Adrenal gland (tissue), 12 donors: Measurements from ENCODE around the gene KBTBD12. TPM values are rescaled to one million over a fixed set of nuclear protein-coding genes. Genes with fewer than 3 reads are reported as not detected.

Source experiments
- DNase-seq, 7 donors: peaks; one replicate each; pipeline ENCODE4 v3.0.0-alpha.2; 2019 to 2020
- H3K27ac ChIP-seq, 5 donors: fragments of 200-600 bp; sonication (generic) in 4 of 5; 1 replicate in 3 of 5; 2 replicates in 2 of 5; pipeline versions ENCODE4 v1.5.1 to v1.8.0; 2016 to 2020; ENCODE audit warnings: mild to moderate bottlenecking in 1 of 5
- H3K27me3 ChIP-seq: fragments of 200-600 bp; 2 replicates; pipeline ENCODE4 v1.8.0; 2021
- H3K36me3 ChIP-seq, 2 donors: fragments of 200-600 bp; replicated peaks in 1 of 2; 1 replicate in 1 of 2; 2 replicates in 1 of 2; pipeline versions ENCODE4 v1.5.1 to v1.8.0; 2018 to 2022
- H3K4me1 ChIP-seq, 2 donors: fragments of 200-600 bp; replicated peaks in 1 of 2; 1 replicate in 1 of 2; 2 replicates in 1 of 2; pipeline versions ENCODE4 v1.5.1 to v1.8.0; 2018 to 2021
- H3K4me3 ChIP-seq, 4 donors: fragments of 200-600 bp; sonication (generic) in 3 of 4; one replicate each; pipeline ENCODE4 v1.5.1; 2016 to 2018
- H3K9me3 ChIP-seq, 3 donors: fragments of 200-600 bp; sonication (generic) in 1 of 3; replicated peaks in 1 of 3; 1 replicate in 2 of 3; 2 replicates in 1 of 3; pipeline versions ENCODE4 v1.5.1 to v1.8.0; 2016 to 2021
- CTCF ChIP-seq, 6 experiments: fragments of 450-650 bp in 4 of 6; fragments of 200-600 bp in 2 of 6; sonication (generic) in 1 of 6; IDR thresholded peaks; 1 replicate in 5 of 6; 2 replicates in 1 of 6; pipeline versions ENCODE4 v1.5.1 to v1.8.0; 2016 to 2021; ENCODE audit warnings: antibody characterized with exemption in 6 of 6, mild to moderate bottlenecking in 2 of 6, moderate library complexity in 1 of 6
- POLR2A ChIP-seq, 2 donors: fragments of 450-650 bp; IDR thresholded peaks; one replicate each; pipeline ENCODE4 v1.6.1; 2017; ENCODE audit warnings: antibody characterized with exemption in 2 of 2, mild to moderate bottlenecking in 2 of 2, moderate library complexity in 1 of 2
- WGBS, 4 donors: extraction: QIAGEN DNeasy Blood & Tissue Kit in 2 of 4; methylation state at CpG; one replicate each; pipeline versions ENCODE4 v1.1.5 to v1.1.7; 2013 to 2017; 5-methylcytosine and 5-hydroxymethylcytosine counted together
- intact Hi-C, 2 donors: fragments of 100-400 bp; cut with DNase I; formaldehyde crosslinking; loops; one replicate each; pipeline versions ENCODE4 v1.14.1 to v1.15.0; 2022 to 2023
- polyA plus RNA-seq, 3 donors: library from polyadenylated mRNA; stranded (reverse); fragments of 200-250 nt in 2 of 3; fragments of 350-450 nt in 1 of 3; fragmentation: Illumina TruSeq in 1 of 3; extraction: RNeasy Lipid Tissue Mini Kit (QIAGEN cat#74804) in 1 of 3; gene quantifications; one replicate each; pipeline ENCODE4 v1.2.3, GENCODE V29; 2013 to 2014
- total RNA-seq, 9 donors: library from RNA; depleted of rRNA in 4 of 9; stranded (reverse); fragments of >200 nt in 4 of 9; fragments of 120-200 nt in 1 of 9; fragmentation: NEBNext Ultra II Directional in 1 of 9; extraction: Animal tissue kit (Norgen Biotek cat#: 25700) in 1 of 9; gene quantifications; one replicate each; pipeline versions ENCODE4 v1.1.0 to v1.2.4, GENCODE V29; 2013 to 2023
- donor health status: healthy with polysubstance abuse.
- donor health status: Bipolar disorder and iron deficiency.
- donor health status: DM: yes; HTN: yes; CAD: no.
- donor health status: DM: no; HTN: no; CAD: no.
- donor health status: DM: no; HTN: no; CAD: no.
- donor health status: DM: yes; HTN: yes; CAD: no.

The KBTBD12 gene
- total and polyA plus RNA-seq, 12 donors = 0.07 to 0.95 (median 0.42) TPM

- Histone ChIP-seq H3K36me3 (no peaks in the 10 kb centered on the region), H3K4me1 (no peaks in the 10 kb centered on the region), H3K9me3 (no peaks in the 10 kb centered on the region), H3K27me3 (no peaks in the 10 kb centered on the region), H3K27ac (no peak overlapping the region), H3K4me3 (no peak overlapping the region)
- 88 to 91% (median 89%) methylated on average over 2 of the region's 2 CpGs for WGBS, 4 donors
- intact Hi-C loops = loop anchor here in 1 of 2 donors (10.0 kb wide), 1 partner anchor 404 kb away; no protein-coding TSS in a partner anchor
- DNase-seq = no peak
- TF ChIP-seq POLR2A (IDR thresholded peaks at IDR 0.05) (no peak), CTCF (IDR thresholded peaks at IDR 0.05) (no peak)
Measured at GRCh38 chr3:127978636-127979035, 63.6 kb downstream of the KBTBD12 start.

- no peaks in the 10 kb centered on the region for H3K9me3 ChIP-seq
- intact Hi-C loops = loop anchor here in 1 of 2 donors (10.0 kb wide), 1 partner anchor 405 kb away; no protein-coding TSS in a partner anchor
- H3K4me3 ChIP-seq = no peak overlapping the region
- no peaks in the 10 kb centered on the region for H3K36me3 ChIP-seq
- H3K27me3 ChIP-seq = no peaks in the 10 kb centered on the region
- TF ChIP-seq CTCF (IDR thresholded peaks at IDR 0.05) = no peak
- TF ChIP-seq POLR2A (IDR thresholded peaks at IDR 0.05) = no peak
- H3K4me1 ChIP-seq = no peaks in the 10 kb centered on the region
- DNase-seq = no peak
- H3K27ac ChIP-seq = no peak overlapping the region
Measured at GRCh38 chr3:127979473-127979872, 64.4 kb downstream of the KBTBD12 start.

- Histone ChIP-seq H3K9me3 (no peaks in the 10 kb centered on the region), H3K36me3 (no peaks in the 10 kb centered on the region), H3K27ac (no peak overlapping the region), H3K4me3 (no peak overlapping the region), H3K27me3 (no peaks in the 10 kb centered on the region), H3K4me1 (no peaks in the 10 kb centered on the region)
- TF ChIP-seq CTCF (IDR thresholded peaks at IDR 0.05) = no peak
- TF ChIP-seq POLR2A (IDR thresholded peaks at IDR 0.05) = no peak
- intact Hi-C loops = no loop called here
- no peak for DNase-seq
Measured at GRCh38 chr3:127981097-127981496, 66.1 kb downstream of the KBTBD12 start.

GRCh38 chr3:127982155-127982554 lies 67.1 kb downstream of the KBTBD12 start:
- Histone ChIP-seq H3K27ac (no peak overlapping the region), H3K9me3 (no peaks in the 10 kb centered on the region), H3K27me3 (no peaks in the 10 kb centered on the region), H3K36me3 (no peaks in the 10 kb centered on the region), H3K4me3 (no peak overlapping the region), H3K4me1 (no peaks in the 10 kb centered on the region)
- DNase-seq = no peak
- no peak for TF ChIP-seq POLR2A (IDR thresholded peaks at IDR 0.05)
- TF ChIP-seq CTCF (IDR thresholded peaks at IDR 0.05) = no peak
- WGBS, 4 donors = 80 to 89% (median 84%) methylated on average over 3 of the region's 3 CpGs
- intact Hi-C loops = no loop called here
